Neuronal stem cell (in vitro differentiated cells): ENCODE measurements around the gene MAP6.

Experiments used
- DNase-seq: peaks from one replicate; pipeline ENCODE4 v3.0.0-alpha.2; 2013; ENCODE audit warnings: low spot score
- H2AFZ ChIP-seq: one replicate; pipeline ENCODE4 v1.6.1; 2013; ENCODE audit warnings: mild to moderate bottlenecking, low read length, inconsistent platforms
- H2AK5ac ChIP-seq: 2 replicates; pipeline ENCODE4 v1.6.1; 2013; ENCODE audit warnings: low read depth, mild to moderate bottlenecking, inconsistent platforms, low read length, moderate library complexity, mixed read lengths
- H2BK120ac ChIP-seq: 2 replicates; pipeline ENCODE4 v1.6.1; 2013; ENCODE audit warnings: low read depth, mild to moderate bottlenecking, inconsistent platforms, low read length, moderate library complexity, mixed read lengths
- H2BK12ac ChIP-seq: one replicate; pipeline ENCODE4 v1.6.1; 2013; ENCODE audit warnings: low read length, inconsistent platforms
- H2BK15ac ChIP-seq: 2 replicates; pipeline ENCODE4 v1.6.1; 2013; ENCODE audit warnings: mild to moderate bottlenecking, low read length, inconsistent platforms, mixed read lengths
- H2BK5ac ChIP-seq: one replicate; pipeline ENCODE4 v1.6.1; 2013; ENCODE audit warnings: inconsistent platforms, mild to moderate bottlenecking, low read length, moderate library complexity
- H3K14ac ChIP-seq: one replicate; pipeline ENCODE4 v1.6.1; 2013; ENCODE audit warnings: low read length, inconsistent platforms
- H3K18ac ChIP-seq: 2 replicates; pipeline ENCODE4 v1.6.1; 2013; ENCODE audit warnings: low read length, inconsistent platforms
- H3K23ac ChIP-seq: 2 replicates; pipeline ENCODE4 v1.6.1; 2013; ENCODE audit warnings: low read depth, mild to moderate bottlenecking, mixed read lengths, low read length, inconsistent platforms; ENCODE audit not compliant: poor library complexity
- H3K27ac ChIP-seq: replicated peaks from 3 replicates; pipeline ENCODE4 v1.5.1; 2013; ENCODE audit warnings: low read length, inconsistent platforms
- H3K27me3 ChIP-seq, 3 experiments: 2 replicates each; pipeline ENCODE4 v1.6.1; 2013; ENCODE audit warnings: low read length in 3 of 3, mild to moderate bottlenecking in 2 of 3, inconsistent platforms in 1 of 3, low read depth in 1 of 3, mixed read lengths in 1 of 3, moderate library complexity in 1 of 3; ENCODE audit not compliant: control insufficient read depth in 3 of 3, insufficient read depth in 3 of 3
- H3K36me3 ChIP-seq, 2 donors: replicated peaks in 1 of 2; 2 replicates each; pipeline ENCODE4 v1.6.1; 2013; ENCODE audit warnings: low read length in 2 of 2; ENCODE audit not compliant: control insufficient read depth in 2 of 2, insufficient read depth in 2 of 2
- H3K4ac ChIP-seq: 2 replicates; pipeline ENCODE4 v1.6.1; 2013; ENCODE audit warnings: inconsistent platforms, mild to moderate bottlenecking, low read length, moderate library complexity
- H3K4me1 ChIP-seq, 2 donors: 1 replicate in 1 of 2; 2 replicates in 1 of 2; pipeline ENCODE4 v1.6.1; 2013; ENCODE audit warnings: low read length in 2 of 2, low read depth in 1 of 2; ENCODE audit not compliant: control insufficient read depth in 2 of 2, insufficient read depth in 1 of 2
- H3K4me2 ChIP-seq: one replicate; pipeline ENCODE4 v1.6.1; 2013; ENCODE audit warnings: mild to moderate bottlenecking, low read length, inconsistent platforms; ENCODE audit not compliant: insufficient read depth, poor library complexity, severe bottlenecking
- H3K4me3 ChIP-seq, 2 donors: 2 replicates each; pipeline ENCODE4 v1.5.1; 2013; ENCODE audit warnings: low read length in 2 of 2, mild to moderate bottlenecking in 2 of 2, inconsistent platforms in 1 of 2, moderate library complexity in 1 of 2
- H3K79me1 ChIP-seq: one replicate; pipeline ENCODE4 v1.6.1; 2013; ENCODE audit warnings: low read depth, mild to moderate bottlenecking, inconsistent platforms, low read length, moderate library complexity
- H3K9ac ChIP-seq: one replicate; pipeline ENCODE4 v1.6.1; 2013; ENCODE audit warnings: mild to moderate bottlenecking, low read depth, low read length, inconsistent platforms; ENCODE audit not compliant: poor library complexity
- H3K9me3 ChIP-seq, 2 donors: replicated peaks in 1 of 2; 2 replicates each; pipeline versions ENCODE3 to v1.6.1; 2013; ENCODE audit warnings: low read length in 2 of 2, mild to moderate bottlenecking in 2 of 2, inconsistent platforms in 1 of 2, low read depth in 1 of 2, mixed read lengths in 1 of 2, moderate library complexity in 1 of 2; ENCODE audit not compliant: control insufficient read depth in 2 of 2, insufficient read depth in 1 of 2
- H4K8ac ChIP-seq: one replicate; pipeline ENCODE4 v1.6.1; 2013; ENCODE audit warnings: low read depth, mild to moderate bottlenecking, inconsistent platforms, low read length, moderate library complexity
- H4K91ac ChIP-seq: one replicate; pipeline ENCODE4 v1.6.1; 2013; ENCODE audit warnings: low read length, low read depth, mild to moderate bottlenecking, inconsistent platforms; ENCODE audit not compliant: poor library complexity
- WGBS, 2 donors: extraction: QIAGEN DNeasy Blood & Tissue Kit; methylation state at CpG; one replicate each; pipeline ENCODE4 v1.1.7; 2013; ENCODE audit warnings: missing lambda C conversion rate in 2 of 2, mixed read lengths in 1 of 2; ENCODE audit not compliant: insufficient read length in 2 of 2, insufficient replicate concordance in 1 of 2; ENCODE audit errors: extremely low coverage in 2 of 2; 5-methylcytosine and 5-hydroxymethylcytosine counted together

The MAP6 gene

DNA sequence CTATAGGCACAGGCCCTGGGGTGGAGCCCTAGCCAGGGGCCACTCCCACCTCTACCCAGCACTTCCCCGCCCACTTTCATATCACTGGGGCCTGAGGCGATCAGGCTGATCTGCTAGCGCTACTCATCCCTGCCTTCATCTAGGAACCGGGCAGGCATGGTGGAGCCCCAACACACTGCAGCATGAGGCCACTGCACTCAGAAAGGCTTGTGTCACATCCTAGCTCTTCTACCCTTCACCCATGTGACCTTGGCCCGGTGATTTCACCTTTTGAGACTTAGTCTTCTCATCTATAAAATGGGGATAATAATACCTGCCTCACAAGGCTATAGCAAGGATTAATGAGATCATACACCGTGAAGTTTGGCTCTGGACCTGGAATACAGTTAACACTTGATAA is 125.0 kb downstream of the MAP6 start:
- Histone ChIP-seq H2BK12ac (no peak overlapping the region), H3K27ac (no peak overlapping the region), H3K36me3 (no peaks in the 10 kb centered on the region), H2BK120ac (no peak overlapping the region), H3K4me3 (no peak overlapping the region), H3K9me3 (no peaks in the 10 kb centered on the region), H3K79me1 (no peaks in the 10 kb centered on the region), H2AFZ (no peak overlapping the region), H2BK5ac (no peak overlapping the region), H4K91ac (no peak overlapping the region), H3K18ac (peak overlapping the region; percentile 30), H3K9ac (no peak overlapping the region), H3K23ac (no peak overlapping the region), H3K4me1 (peaks cover 4 to 7% of the 10 kb centered on the region in 2 donors), H3K4me2 (no peak overlapping the region), H3K14ac (no peak overlapping the region), H2BK15ac (no peak overlapping the region), H2AK5ac (no peak overlapping the region), H3K27me3 (peaks cover 0 to 4% (median 0%) of the 10 kb centered on the region in 3 experiments), H4K8ac (no peak overlapping the region), H3K4ac (no peak overlapping the region)
- no CpG with 5 or more reads among the region's 6 CpGs for WGBS, 2 donors
- no peak for DNase-seq

GRCh38 chr11:75542088-75542438 is 126.8 kb downstream of the MAP6 start:
- no peak overlapping the region for H2BK15ac ChIP-seq
- peaks cover 0 to 3% of the 10 kb centered on the region in 2 donors for H3K4me1 ChIP-seq
- H3K23ac ChIP-seq = no peak overlapping the region
- no peak for DNase-seq
- no peak overlapping the region for H2BK120ac ChIP-seq
- H3K18ac ChIP-seq = peak overlapping the region; percentile 11
- no peak overlapping the region for H4K91ac ChIP-seq
- no peak overlapping the region for H2BK5ac ChIP-seq
- H3K4me2 ChIP-seq = no peak overlapping the region
- H2AK5ac ChIP-seq = no peak overlapping the region
- no peak overlapping the region for H3K4me3 ChIP-seq
- H3K27ac ChIP-seq = no peak overlapping the region
- H3K14ac ChIP-seq = no peak overlapping the region
- no peaks in the 10 kb centered on the region for H3K79me1 ChIP-seq
- no peak overlapping the region for H4K8ac ChIP-seq
- no peak overlapping the region for H2BK12ac ChIP-seq
- no peak overlapping the region for H3K9ac ChIP-seq
- peak overlapping the region; percentile 26 for H2AFZ ChIP-seq
- H3K9me3 ChIP-seq = no peaks in the 10 kb centered on the region
- peaks cover 0 to 14% (median 0%) of the 10 kb centered on the region in 3 experiments for H3K27me3 ChIP-seq
- H3K4ac ChIP-seq = no peak overlapping the region
- no peaks in the 10 kb centered on the region for H3K36me3 ChIP-seq
- no CpG with 5 or more reads among the region's 1 CpG for whole genome bisulfite sequencing, 2 donors

DNA sequence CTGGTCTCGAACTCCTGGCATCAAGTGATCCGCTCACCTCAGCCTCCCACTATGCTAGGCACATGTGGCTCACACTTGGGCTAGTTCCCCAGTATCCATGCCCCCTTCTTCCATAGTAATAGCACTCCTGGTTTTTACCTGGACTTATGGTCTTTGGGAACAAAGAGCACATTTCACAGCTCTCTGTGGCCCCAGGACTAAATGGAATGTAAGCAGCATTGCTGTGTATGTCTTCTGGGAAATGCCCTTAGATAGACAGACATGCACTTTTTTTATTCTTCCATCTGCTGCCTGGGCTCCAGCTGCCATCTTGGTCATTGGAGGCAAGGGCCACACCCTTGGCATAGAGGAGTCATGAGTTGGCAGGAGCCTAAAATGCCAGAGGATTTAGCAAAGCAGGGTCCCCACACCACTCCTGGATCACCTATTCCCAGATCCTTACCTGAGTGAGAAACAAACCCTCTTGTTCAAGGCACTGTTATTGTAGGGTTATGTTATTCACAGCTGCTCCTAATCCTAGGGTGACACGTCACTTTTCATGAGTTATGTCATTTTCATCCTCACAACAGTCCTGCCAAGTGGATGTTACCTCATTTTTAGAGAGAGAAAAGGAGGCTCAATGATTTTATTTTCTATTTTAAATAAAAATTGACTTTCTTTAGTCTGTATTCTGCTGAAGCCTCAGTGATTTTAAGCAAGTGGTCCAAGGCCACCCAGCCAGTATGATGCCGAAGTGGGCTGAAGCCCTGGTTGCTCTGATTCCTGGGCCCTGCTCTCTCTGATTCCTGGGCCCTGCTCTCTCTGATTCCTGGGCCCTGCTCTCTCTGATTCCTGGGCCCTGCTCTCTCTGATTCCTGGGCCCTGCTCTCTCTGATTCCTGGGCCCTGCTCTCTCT is 127.4 kb downstream of the MAP6 start:
- DNase-seq = no peak
- peaks cover 0 to 14% (median 0%) of the 10 kb centered on the region in 3 experiments for H3K27me3 ChIP-seq
- H3K4me3 ChIP-seq = no peak overlapping the region
- H4K91ac ChIP-seq = no peak overlapping the region
- no peaks in the 10 kb centered on the region for H3K79me1 ChIP-seq
- no peaks in the 10 kb centered on the region for H3K36me3 ChIP-seq
- H3K9ac ChIP-seq = no peak overlapping the region
- WGBS, 2 donors = no CpG with 5 or more reads among the region's 4 CpGs
- no peak overlapping the region for H2AFZ ChIP-seq
- H2BK5ac ChIP-seq = no peak overlapping the region
- no peak overlapping the region for H2BK15ac ChIP-seq
- no peak overlapping the region for H3K14ac ChIP-seq
- no peak overlapping the region for H4K8ac ChIP-seq
- no peak overlapping the region for H2BK12ac ChIP-seq
- H2BK120ac ChIP-seq = no peak overlapping the region
- H3K18ac ChIP-seq = no peak overlapping the region
- no peak overlapping the region for H3K4me2 ChIP-seq
- no peak overlapping the region for H2AK5ac ChIP-seq
- H3K9me3 ChIP-seq = no peaks in the 10 kb centered on the region
- H3K4me1 ChIP-seq = peaks cover 0 to 3% of the 10 kb centered on the region in 2 donors
- no peak overlapping the region for H3K4ac ChIP-seq
- H3K23ac ChIP-seq = no peak overlapping the region
- H3K27ac ChIP-seq = no peak overlapping the region

GRCh38 chr11:75539459-75540334 is 129.1 kb downstream of the MAP6 start:
- H3K23ac ChIP-seq = no peak overlapping the region
- no peak overlapping the region for H2BK12ac ChIP-seq
- no peak overlapping the region for H3K9ac ChIP-seq
- no peaks in the 10 kb centered on the region for H3K9me3 ChIP-seq
- H4K91ac ChIP-seq = no peak overlapping the region
- no peak overlapping the region for H2BK15ac ChIP-seq
- H3K4me2 ChIP-seq = no peak overlapping the region
- DNase-seq = no peak
- H2AFZ ChIP-seq = peak overlapping the region; percentile 11
- WGBS, 2 donors = no CpG with 5 or more reads among the region's 9 CpGs
- H3K36me3 ChIP-seq = no peaks in the 10 kb centered on the region
- H3K27ac ChIP-seq = no peak overlapping the region
- no peaks in the 10 kb centered on the region for H3K79me1 ChIP-seq
- H3K4me3 ChIP-seq = peak overlapping the region in 1 of 2 donors; percentile 1
- H3K4ac ChIP-seq = no peak overlapping the region
- peaks cover 0 to 14% (median 0%) of the 10 kb centered on the region in 3 experiments for H3K27me3 ChIP-seq
- H2BK120ac ChIP-seq = no peak overlapping the region
- H3K14ac ChIP-seq = no peak overlapping the region
- H3K4me1 ChIP-seq = peaks cover 2 to 3% of the 10 kb centered on the region in 2 donors
- peak overlapping the region; percentile 35 for H2AK5ac ChIP-seq
- no peak overlapping the region for H4K8ac ChIP-seq
- H3K18ac ChIP-seq = no peak overlapping the region
- H2BK5ac ChIP-seq = no peak overlapping the region
